ENCODE measurements around the gene NR2F2.

Gene NR2F2

DNA sequence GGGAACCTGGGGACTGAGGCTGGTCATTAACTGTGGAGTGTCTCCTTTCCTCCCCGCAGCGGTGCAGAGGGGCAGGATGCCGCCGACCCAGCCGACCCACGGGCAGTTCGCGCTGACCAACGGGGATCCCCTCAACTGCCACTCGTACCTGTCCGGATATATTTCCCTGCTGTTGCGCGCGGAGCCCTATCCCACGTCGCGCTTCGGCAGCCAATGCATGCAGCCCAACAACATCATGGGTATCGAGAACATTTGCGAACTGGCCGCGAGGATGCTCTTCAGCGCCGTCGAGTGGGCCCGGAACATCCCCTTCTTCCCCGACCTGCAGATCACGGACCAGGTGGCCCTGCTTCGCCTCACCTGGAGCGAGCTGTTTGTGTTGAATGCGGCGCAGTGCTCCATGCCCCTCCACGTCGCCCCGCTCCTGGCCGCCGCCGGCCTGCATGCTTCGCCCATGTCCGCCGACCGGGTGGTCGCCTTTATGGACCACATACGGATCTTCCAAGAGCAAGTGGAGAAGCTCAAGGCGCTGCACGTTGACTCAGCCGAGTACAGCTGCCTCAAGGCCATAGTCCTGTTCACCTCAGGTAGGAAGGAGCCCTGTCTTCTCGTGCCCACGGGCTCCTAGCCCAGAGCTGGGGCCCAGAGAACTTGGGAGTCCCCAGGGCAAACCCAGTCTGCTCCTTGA lies 3.7 kb downstream of the NR2F2 start:
- Histone ChIP-seq H3K27me3 (ENCODE audit: control insufficient read depth in 3 of 3, insufficient read depth in 3 of 3, low read depth in 1 of 3, low read length in 3 of 3) (no peaks in the 10 kb centered on the region), H2AFZ (ENCODE audit: low read length) (no peak overlapping the region), H2BK120ac (ENCODE audit: low read depth, low read length) (peak overlapping the region; percentile 88), H3K9me3 (replicated peaks in 1 of 2; ENCODE audit: control insufficient read depth in 2 of 2, insufficient read depth in 1 of 2, low read depth in 1 of 2, low read length in 2 of 2) (no peaks in the 10 kb centered on the region), H3K79me1 (ENCODE audit: low read depth, low read length) (peaks cover 2% of the 10 kb centered on the region), H3K14ac (ENCODE audit: low read length) (peak overlapping the region; percentile 77), H3K4ac (ENCODE audit: low read length) (no peak overlapping the region), H3K4me3 (ENCODE audit: low read length in 2 of 2) (peak overlapping the region; percentile 81 to 97), H2BK12ac (ENCODE audit: low read length) (peak overlapping the region; percentile 82), H3K4me1 (ENCODE audit: control insufficient read depth in 2 of 2, insufficient read depth in 1 of 2, low read depth in 1 of 2, low read length in 2 of 2) (peaks cover 4 to 26% of the 10 kb centered on the region in 2 donors), H4K8ac (ENCODE audit: low read depth, low read length) (no peak overlapping the region), H3K4me2 (ENCODE audit: insufficient read depth, low read length, poor library complexity, severe bottlenecking) (peak overlapping the region; percentile 94), H2BK15ac (ENCODE audit: low read length) (peak overlapping the region; percentile 10), H2AK5ac (ENCODE audit: low read depth, low read length) (peak overlapping the region; percentile 71), H3K23ac (ENCODE audit: low read depth, low read length, poor library complexity) (peak overlapping the region; percentile 58), H3K18ac (ENCODE audit: low read length) (peak overlapping the region; percentile 93), H3K36me3 (replicated peaks in 1 of 2; ENCODE audit: control insufficient read depth in 2 of 2, insufficient read depth in 2 of 2, low read length in 2 of 2) (peaks cover 28 to 65% of the 10 kb centered on the region in 2 donors), H3K27ac (replicated peaks; ENCODE audit: low read length) (no peak overlapping the region), H2BK5ac (ENCODE audit: low read length) (peak overlapping the region; percentile 85), H4K91ac (ENCODE audit: low read depth, low read length, poor library complexity) (no peak overlapping the region), H3K9ac (ENCODE audit: low read depth, low read length, poor library complexity) (peak overlapping the region; percentile 92)
- no CpG with 5 or more reads among the region's 49 CpGs for WGBS, 2 donors (ENCODE audit: extremely low coverage in 2 of 2, insufficient read length in 2 of 2, insufficient replicate concordance in 1 of 2)
- peak; percentile 15 for DNase-seq (ENCODE audit: low spot score)

DNA sequence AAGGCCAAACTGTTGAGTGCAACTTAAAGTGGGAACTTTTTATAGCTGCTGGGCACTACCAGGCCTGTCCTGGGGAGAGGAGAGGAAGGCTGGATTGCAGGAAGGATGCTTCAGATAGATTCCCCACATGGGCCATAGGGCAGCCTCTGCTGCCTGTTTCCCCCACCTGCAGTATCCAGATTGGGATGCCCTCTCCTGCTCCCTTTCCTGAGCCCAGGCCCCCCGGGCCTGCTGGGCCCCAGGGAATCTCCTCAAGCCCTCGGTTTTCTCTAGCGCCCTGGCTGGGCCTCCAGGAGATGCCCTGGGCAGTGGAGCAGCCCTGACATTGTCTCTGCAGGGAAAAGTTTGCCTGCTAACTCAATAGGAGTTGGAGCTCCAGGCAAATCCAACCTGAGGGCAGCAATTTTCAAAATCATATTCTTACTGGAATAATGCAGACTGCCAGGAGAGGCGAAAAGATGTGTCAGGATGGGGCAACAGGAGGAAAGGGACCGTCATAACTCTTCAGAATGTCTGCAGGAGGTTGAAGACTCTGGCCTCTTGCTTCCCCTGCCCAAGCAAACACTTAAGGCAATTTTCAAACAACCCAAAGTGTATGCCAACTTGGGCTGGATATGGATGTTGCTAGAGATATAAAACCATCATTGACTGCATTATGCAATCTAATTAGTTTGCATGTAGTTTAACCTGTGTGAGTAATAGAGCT lies 4.4 kb downstream of the NR2F2 start:
- peak overlapping the region; percentile 92 for H3K9ac ChIP-seq (ENCODE audit: low read depth, low read length, poor library complexity)
- H3K27ac ChIP-seq (replicated peaks; ENCODE audit: low read length), result peak overlapping the region; percentile 6
- no peaks in the 10 kb centered on the region for H3K79me1 ChIP-seq (ENCODE audit: low read depth, low read length)
- H2BK120ac ChIP-seq (ENCODE audit: low read depth, low read length), result no peak overlapping the region
- no peak overlapping the region for H4K91ac ChIP-seq (ENCODE audit: low read depth, low read length, poor library complexity)
- no peak overlapping the region for H3K4ac ChIP-seq (ENCODE audit: low read length)
- H3K4me1 ChIP-seq (ENCODE audit: control insufficient read depth in 2 of 2, insufficient read depth in 1 of 2, low read depth in 1 of 2, low read length in 2 of 2), result peaks cover 1 to 26% of the 10 kb centered on the region in 2 donors
- H4K8ac ChIP-seq (ENCODE audit: low read depth, low read length), result no peak overlapping the region
- no peak overlapping the region for H2BK15ac ChIP-seq (ENCODE audit: low read length)
- H3K27me3 ChIP-seq (ENCODE audit: control insufficient read depth in 3 of 3, insufficient read depth in 3 of 3, low read depth in 1 of 3, low read length in 3 of 3), result no peaks in the 10 kb centered on the region
- H3K23ac ChIP-seq (ENCODE audit: low read depth, low read length, poor library complexity), result no peak overlapping the region
- peak overlapping the region; percentile 93 for H3K18ac ChIP-seq (ENCODE audit: low read length)
- peak overlapping the region; percentile 81 to 97 for H3K4me3 ChIP-seq (ENCODE audit: low read length in 2 of 2)
- peak overlapping the region; percentile 85 for H2BK5ac ChIP-seq (ENCODE audit: low read length)
- H2BK12ac ChIP-seq (ENCODE audit: low read length), result no peak overlapping the region
- peak overlapping the region; percentile 94 for H3K4me2 ChIP-seq (ENCODE audit: insufficient read depth, low read length, poor library complexity, severe bottlenecking)
- peaks cover 28 to 71% of the 10 kb centered on the region in 2 donors for H3K36me3 ChIP-seq (replicated peaks in 1 of 2; ENCODE audit: control insufficient read depth in 2 of 2, insufficient read depth in 2 of 2, low read length in 2 of 2)
- no peak for DNase-seq (ENCODE audit: low spot score)
- no CpG with 5 or more reads among the region's 5 CpGs for WGBS, 2 donors (ENCODE audit: extremely low coverage in 2 of 2, insufficient read length in 2 of 2, insufficient replicate concordance in 1 of 2)
- no peak overlapping the region for H2AK5ac ChIP-seq (ENCODE audit: low read depth, low read length)
- H3K9me3 ChIP-seq (replicated peaks in 1 of 2; ENCODE audit: control insufficient read depth in 2 of 2, insufficient read depth in 1 of 2, low read depth in 1 of 2, low read length in 2 of 2), result no peaks in the 10 kb centered on the region
- no peak overlapping the region for H2AFZ ChIP-seq (ENCODE audit: low read length)
- peak overlapping the region; percentile 60 for H3K14ac ChIP-seq (ENCODE audit: low read length)

DNA sequence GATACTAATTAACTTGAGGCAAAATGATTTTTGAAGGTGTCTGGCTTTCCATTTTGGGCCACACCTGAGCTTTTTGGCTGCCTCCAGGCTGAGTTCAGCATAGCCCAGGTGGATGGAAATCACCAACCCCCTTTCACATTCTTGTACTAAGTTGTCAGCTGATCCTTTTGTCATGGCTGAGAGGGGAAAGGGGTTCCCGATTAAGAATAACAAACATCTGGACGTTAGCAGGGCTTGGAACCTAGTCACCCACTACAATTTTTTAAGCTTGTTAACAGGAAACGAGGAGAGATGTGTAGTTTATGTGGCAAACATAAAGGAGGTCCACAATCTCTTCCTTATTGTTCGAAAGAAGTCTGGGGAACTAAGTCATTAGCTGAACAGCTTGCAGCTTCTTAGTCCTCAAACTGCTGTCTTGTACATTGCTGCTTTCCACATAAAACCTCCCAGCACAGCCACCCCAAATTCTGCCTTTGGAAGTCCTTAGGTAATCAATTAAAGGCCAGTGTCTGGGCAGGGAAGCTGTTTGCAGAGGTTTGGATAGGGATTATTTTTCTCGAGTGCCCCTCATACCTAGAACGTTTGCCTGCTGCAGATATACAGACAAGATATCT lies 5.0 kb downstream of the NR2F2 start:
- no peak overlapping the region for H2BK15ac ChIP-seq (ENCODE audit: low read length)
- no peaks in the 10 kb centered on the region for H3K79me1 ChIP-seq (ENCODE audit: low read depth, low read length)
- H4K91ac ChIP-seq (ENCODE audit: low read depth, low read length, poor library complexity), result no peak overlapping the region
- H3K9me3 ChIP-seq (replicated peaks in 1 of 2; ENCODE audit: control insufficient read depth in 2 of 2, insufficient read depth in 1 of 2, low read depth in 1 of 2, low read length in 2 of 2), result no peaks in the 10 kb centered on the region
- peaks cover 1 to 26% of the 10 kb centered on the region in 2 donors for H3K4me1 ChIP-seq (ENCODE audit: control insufficient read depth in 2 of 2, insufficient read depth in 1 of 2, low read depth in 1 of 2, low read length in 2 of 2)
- no peak overlapping the region for H2AFZ ChIP-seq (ENCODE audit: low read length)
- no peak overlapping the region for H3K9ac ChIP-seq (ENCODE audit: low read depth, low read length, poor library complexity)
- H3K4me2 ChIP-seq (ENCODE audit: insufficient read depth, low read length, poor library complexity, severe bottlenecking), result peak overlapping the region; percentile 94
- no peak overlapping the region for H4K8ac ChIP-seq (ENCODE audit: low read depth, low read length)
- H3K27ac ChIP-seq (replicated peaks; ENCODE audit: low read length), result peak overlapping the region; percentile 34
- H3K4ac ChIP-seq (ENCODE audit: low read length), result no peak overlapping the region
- H3K36me3 ChIP-seq (replicated peaks in 1 of 2; ENCODE audit: control insufficient read depth in 2 of 2, insufficient read depth in 2 of 2, low read length in 2 of 2), result peaks cover 28 to 75% of the 10 kb centered on the region in 2 donors
- no peak overlapping the region for H2BK120ac ChIP-seq (ENCODE audit: low read depth, low read length)
- H2BK12ac ChIP-seq (ENCODE audit: low read length), result no peak overlapping the region
- H3K23ac ChIP-seq (ENCODE audit: low read depth, low read length, poor library complexity), result no peak overlapping the region
- no peak overlapping the region for H2BK5ac ChIP-seq (ENCODE audit: low read length)
- H3K4me3 ChIP-seq (ENCODE audit: low read length in 2 of 2), result peak overlapping the region; percentile 81 to 97
- WGBS, 2 donors (ENCODE audit: extremely low coverage in 2 of 2, insufficient read length in 2 of 2, insufficient replicate concordance in 1 of 2), result no CpG with 5 or more reads among the region's 6 CpGs
- no peak overlapping the region for H3K14ac ChIP-seq (ENCODE audit: low read length)
- peak; percentile 33 for DNase-seq (ENCODE audit: low spot score)
- no peak overlapping the region for H2AK5ac ChIP-seq (ENCODE audit: low read depth, low read length)
- no peaks in the 10 kb centered on the region for H3K27me3 ChIP-seq (ENCODE audit: control insufficient read depth in 3 of 3, insufficient read depth in 3 of 3, low read depth in 1 of 3, low read length in 3 of 3)
- H3K18ac ChIP-seq (ENCODE audit: low read length), result no peak overlapping the region

DNA sequence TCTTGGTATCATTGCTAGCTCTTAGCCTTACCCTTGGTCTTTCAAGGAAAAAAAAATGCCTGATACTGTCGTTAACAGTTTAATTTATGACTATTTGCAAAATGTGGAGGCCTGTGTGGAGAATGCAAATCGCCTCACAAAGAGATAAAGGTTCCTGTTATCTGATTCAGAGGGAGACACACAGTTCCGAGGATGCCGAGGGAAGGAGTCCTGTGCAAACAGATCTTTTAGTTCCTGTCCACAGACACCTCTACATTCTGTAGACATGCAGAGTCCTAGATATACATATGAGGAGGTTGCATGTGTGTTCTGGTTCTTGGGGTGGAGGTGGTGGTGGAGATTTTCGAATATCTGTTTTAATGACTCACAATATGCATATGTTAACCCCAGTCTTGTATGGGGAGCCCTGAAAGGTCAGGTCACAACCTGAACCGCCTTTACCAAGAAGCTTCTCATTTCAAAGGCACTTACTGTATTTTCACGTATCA lies 5.7 kb downstream of the NR2F2 start:
- Histone ChIP-seq H2BK12ac (ENCODE audit: low read length) (no peak overlapping the region), H2BK15ac (ENCODE audit: low read length) (no peak overlapping the region), H3K4ac (ENCODE audit: low read length) (no peak overlapping the region), H2BK120ac (ENCODE audit: low read depth, low read length) (no peak overlapping the region), H3K4me3 (ENCODE audit: low read length in 2 of 2) (peak overlapping the region; percentile 81 to 97), H2AK5ac (ENCODE audit: low read depth, low read length) (no peak overlapping the region), H2AFZ (ENCODE audit: low read length) (no peak overlapping the region), H3K27ac (replicated peaks; ENCODE audit: low read length) (peak overlapping the region; percentile 34), H2BK5ac (ENCODE audit: low read length) (no peak overlapping the region), H3K27me3 (ENCODE audit: control insufficient read depth in 3 of 3, insufficient read depth in 3 of 3, low read depth in 1 of 3, low read length in 3 of 3) (no peaks in the 10 kb centered on the region), H4K91ac (ENCODE audit: low read depth, low read length, poor library complexity) (no peak overlapping the region), H3K18ac (ENCODE audit: low read length) (no peak overlapping the region), H3K79me1 (ENCODE audit: low read depth, low read length) (no peaks in the 10 kb centered on the region), H3K4me2 (ENCODE audit: insufficient read depth, low read length, poor library complexity, severe bottlenecking) (peak overlapping the region; percentile 94), H3K23ac (ENCODE audit: low read depth, low read length, poor library complexity) (no peak overlapping the region), H3K9ac (ENCODE audit: low read depth, low read length, poor library complexity) (no peak overlapping the region), H3K36me3 (replicated peaks in 1 of 2; ENCODE audit: control insufficient read depth in 2 of 2, insufficient read depth in 2 of 2, low read length in 2 of 2) (peaks cover 28 to 75% of the 10 kb centered on the region in 2 donors), H4K8ac (ENCODE audit: low read depth, low read length) (no peak overlapping the region), H3K4me1 (ENCODE audit: control insufficient read depth in 2 of 2, insufficient read depth in 1 of 2, low read depth in 1 of 2, low read length in 2 of 2) (peaks cover 1 to 26% of the 10 kb centered on the region in 2 donors), H3K14ac (ENCODE audit: low read length) (no peak overlapping the region), H3K9me3 (replicated peaks in 1 of 2; ENCODE audit: control insufficient read depth in 2 of 2, insufficient read depth in 1 of 2, low read depth in 1 of 2, low read length in 2 of 2) (no peaks in the 10 kb centered on the region)
- no CpG with 5 or more reads among the region's 7 CpGs for WGBS, 2 donors (ENCODE audit: extremely low coverage in 2 of 2, insufficient read length in 2 of 2, insufficient replicate concordance in 1 of 2)
- DNase-seq (ENCODE audit: low spot score), result peak; percentile 51
